GM12875 (cell line): ENCODE results near the gene CHTF18.

Experiments used
- H3K4me3 ChIP-seq: one replicate; pipeline ENCODE4 v1.5.1; 2011; ENCODE audit warnings: low read depth, low read length, control low read depth
- CTCF ChIP-seq: IDR thresholded peaks from 2 replicates; pipeline ENCODE4 v1.5.1; 2011; ENCODE audit warnings: low read depth, mild to moderate bottlenecking, control low read depth, inconsistent platforms, low read length, moderate library complexity, borderline replicate concordance; ENCODE audit not compliant: insufficient read depth

Gene CHTF18

GRCh38 chr16:762595-763268 lies 25.7 kb upstream of the CHTF18 start:
- TF ChIP-seq CTCF, result no peak
- no peak overlapping the region for H3K4me3 ChIP-seq

- TF ChIP-seq CTCF, result no peak
Observed at GRCh38 chr16:763369-764183, 24.8 kb upstream of the CHTF18 start.

GRCh38 chr16:764184-764750 lies 24.2 kb upstream of the CHTF18 start:
- TF ChIP-seq CTCF, result no peak
- no peak overlapping the region for H3K4me3 ChIP-seq

More at GRCh38 chr16:763369-764183, 24.8 kb upstream of the CHTF18 start:
- no peak overlapping the region for H3K4me3 ChIP-seq

- H3K4me3 ChIP-seq, result no peak overlapping the region
- no peak for TF ChIP-seq CTCF
Observed at GRCh38 chr16:764848-765487, 23.5 kb upstream of the CHTF18 start.

GRCh38 chr16:765488-765865 lies 22.9 kb upstream of the CHTF18 start:
- no peak overlapping the region for H3K4me3 ChIP-seq
- TF ChIP-seq CTCF, result no peak

- no peak overlapping the region for H3K4me3 ChIP-seq
- no peak for TF ChIP-seq CTCF
Observed at GRCh38 chr16:766008-766819, 22.2 kb upstream of the CHTF18 start.
